ENCODE data around the gene MAPKAPK2. TPM values are rescaled to one million over a fixed set of nuclear protein-coding genes. Genes with fewer than 3 reads are reported as not detected.

Gene MAPKAPK2
- total RNA-seq, 1 experiment from 2014 or later = 98.5 TPM

DNA sequence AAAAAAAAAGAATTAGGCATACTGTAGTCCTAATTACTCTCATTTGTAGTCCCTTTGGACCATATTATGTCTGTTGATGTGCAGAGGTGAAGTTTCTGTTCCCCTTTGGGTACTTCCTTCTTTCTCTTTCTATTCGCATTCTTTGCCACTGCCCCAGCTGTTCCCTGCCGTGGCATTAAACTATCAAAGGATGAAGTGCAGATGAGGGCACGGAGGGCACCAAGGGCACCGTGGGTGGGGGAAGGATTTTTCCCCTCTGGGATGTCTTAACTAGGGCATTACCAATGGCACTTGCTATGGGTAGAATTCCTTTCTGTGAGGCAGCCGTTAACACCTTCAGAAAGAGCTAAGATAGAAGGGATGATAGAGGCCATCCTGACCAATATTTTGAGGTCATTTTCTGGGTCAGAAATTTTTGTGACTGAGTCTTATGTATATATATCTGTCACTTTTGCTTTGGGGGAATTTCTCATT, 4.9 kb upstream of the MAPKAPK2 start:
- CTCF ChIA-PET = interaction anchor here (0.8 kb wide), 1 partner anchor 201 kb away, joined by 3 read pairs; no protein-coding TSS in a partner anchor
- intact Hi-C loops (cut with micrococcal nuclease) = loop anchor here (10.0 kb wide), 1 partner anchor 375 kb away; the partner anchor contains the start of genes PFKFB2 and YOD1
- no peak for ATAC-seq

DNA sequence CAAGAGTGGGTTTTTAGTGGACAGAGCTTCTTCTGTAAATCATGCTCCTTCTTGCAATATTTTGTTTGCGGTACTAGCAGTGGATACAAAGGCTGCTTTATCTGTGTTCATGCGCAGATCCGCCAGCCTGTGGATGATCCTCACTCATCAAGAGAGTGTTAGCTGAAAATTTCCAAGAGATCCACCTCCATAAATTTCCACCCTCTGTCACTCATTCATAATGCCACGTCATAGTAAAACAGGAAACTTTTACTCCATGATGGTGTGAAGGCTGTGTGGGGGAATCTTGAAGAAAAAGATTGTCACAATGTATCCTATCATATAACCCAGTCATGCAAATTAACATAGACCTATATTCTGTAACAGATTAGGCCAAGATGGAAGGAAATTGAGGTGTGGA, 4.4 kb upstream of the MAPKAPK2 start:
- CTCF ChIA-PET = interaction anchor here (0.8 kb wide), 1 partner anchor 201 kb away, joined by 3 read pairs; no protein-coding TSS in a partner anchor
- intact Hi-C loops (cut with micrococcal nuclease) = loop anchor here (10.0 kb wide), 1 partner anchor 375 kb away; the partner anchor contains the start of genes PFKFB2 and YOD1
- H3K27ac ChIP-seq (ENCODE audit: low read length) = no peak overlapping the region

More for the DNA sequence above, 4.9 kb upstream of the MAPKAPK2 start:
- no peaks in the 10 kb centered on the region for H3K9me2 ChIP-seq (replicated peaks; ENCODE audit: low read length)
- POLR2A ChIA-PET (ENCODE audit: unreplicated experiment) = interaction anchor here (0.6 kb wide), 1 partner anchor 45 kb away, joined by 9 read pairs; no protein-coding TSS in a partner anchor
- H3K4me1 ChIP-seq (ENCODE audit: insufficient read depth, low read length) = peaks cover 17% of the 10 kb centered on the region
- no peaks in the 10 kb centered on the region for H3K79me2 ChIP-seq (ENCODE audit: low read length)
- H3F3A ChIP-seq (ENCODE audit: low read length, unreplicated experiment) = no peaks in the 10 kb centered on the region
- no peak overlapping the region for H3K27ac ChIP-seq (ENCODE audit: low read length)
- no peak overlapping the region for H2AFZ ChIP-seq (ENCODE audit: low read length)
- H3K27me3 ChIP-seq (ENCODE audit: low read length) = peaks cover 13% of the 10 kb centered on the region
- DNase-seq = no peak
- no peaks in the 10 kb centered on the region for H4K20me1 ChIP-seq (ENCODE audit: low read length)
- H3K36me3 ChIP-seq (ENCODE audit: low read depth, low read length) = no peaks in the 10 kb centered on the region
- H3K4me2 ChIP-seq (ENCODE audit: low read length) = no peak overlapping the region
- no peak for TF ChIP-seq EZH2phosphoT487 (IDR thresholded peaks at IDR 0.05; ENCODE audit: borderline replicate concordance, low read length)
- no peak for TF ChIP-seq EZH2 (IDR thresholded peaks at IDR 0.05; ENCODE audit: low read length, unreplicated experiment)
- TF ChIP-seq, protein P1, sequence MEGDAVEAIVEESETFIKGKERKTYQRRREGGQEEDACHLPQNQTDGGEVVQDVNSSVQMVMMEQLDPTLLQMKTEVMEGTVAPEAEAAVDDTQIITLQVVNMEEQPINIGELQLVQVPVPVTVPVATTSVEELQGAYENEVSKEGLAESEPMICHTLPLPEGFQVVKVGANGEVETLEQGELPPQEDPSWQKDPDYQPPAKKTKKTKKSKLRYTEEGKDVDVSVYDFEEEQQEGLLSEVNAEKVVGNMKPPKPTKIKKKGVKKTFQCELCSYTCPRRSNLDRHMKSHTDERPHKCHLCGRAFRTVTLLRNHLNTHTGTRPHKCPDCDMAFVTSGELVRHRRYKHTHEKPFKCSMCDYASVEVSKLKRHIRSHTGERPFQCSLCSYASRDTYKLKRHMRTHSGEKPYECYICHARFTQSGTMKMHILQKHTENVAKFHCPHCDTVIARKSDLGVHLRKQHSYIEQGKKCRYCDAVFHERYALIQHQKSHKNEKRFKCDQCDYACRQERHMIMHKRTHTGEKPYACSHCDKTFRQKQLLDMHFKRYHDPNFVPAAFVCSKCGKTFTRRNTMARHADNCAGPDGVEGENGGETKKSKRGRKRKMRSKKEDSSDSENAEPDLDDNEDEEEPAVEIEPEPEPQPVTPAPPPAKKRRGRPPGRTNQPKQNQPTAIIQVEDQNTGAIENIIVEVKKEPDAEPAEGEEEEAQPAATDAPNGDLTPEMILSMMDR (conservative IDR thresholded peaks at IDR 0.05; ENCODE audit: low read depth, low read length) = no peak
- no peak overlapping the region for H3K9ac ChIP-seq (ENCODE audit: low read length)
- no peaks in the 10 kb centered on the region for H3K9me3 ChIP-seq (ENCODE audit: low read length)
- BruUV-seq (replicated peaks) = no TSS peak
- no peak overlapping the region for H3K4me3 ChIP-seq (ENCODE audit: low read length)

More for the DNA sequence above, 4.4 kb upstream of the MAPKAPK2 start:
- H3F3A ChIP-seq (ENCODE audit: low read length, unreplicated experiment) = no peaks in the 10 kb centered on the region
- H3K9me2 ChIP-seq (replicated peaks; ENCODE audit: low read length) = no peaks in the 10 kb centered on the region
- no peak overlapping the region for H3K4me3 ChIP-seq (ENCODE audit: low read length)
- no peaks in the 10 kb centered on the region for H3K9me3 ChIP-seq (ENCODE audit: low read length)
- peaks cover 1% of the 10 kb centered on the region; the same call in 1 of the 2 replicates for H3K79me2 ChIP-seq (ENCODE audit: low read length)
- H4K20me1 ChIP-seq (ENCODE audit: low read length) = no peaks in the 10 kb centered on the region
- TF ChIP-seq EZH2 (IDR thresholded peaks at IDR 0.05; ENCODE audit: low read length, unreplicated experiment) (no peak), EZH2phosphoT487 (IDR thresholded peaks at IDR 0.05; ENCODE audit: borderline replicate concordance, low read length) (no peak)
- TF ChIP-seq, protein P1 (conservative IDR thresholded peaks at IDR 0.05; ENCODE audit: low read depth, low read length) = no peak
- POLR2A ChIA-PET (ENCODE audit: unreplicated experiment) = no interaction called here
- H3K36me3 ChIP-seq (ENCODE audit: low read depth, low read length) = no peaks in the 10 kb centered on the region
- no peak overlapping the region for H2AFZ ChIP-seq (ENCODE audit: low read length)
- peaks cover 13% of the 10 kb centered on the region for H3K27me3 ChIP-seq (ENCODE audit: low read length)
- H3K4me1 ChIP-seq (ENCODE audit: insufficient read depth, low read length) = peaks cover 12% of the 10 kb centered on the region
- no TSS peak for BruUV-seq (replicated peaks)
- no peak overlapping the region for H3K9ac ChIP-seq (ENCODE audit: low read length)
- no peak for ATAC-seq
- no peak for DNase-seq
- no peak overlapping the region for H3K4me2 ChIP-seq (ENCODE audit: low read length)
